OCI-LY7 (cell line): Measurements from ENCODE around the gene NF1.

Source experiments
- CTCF ChIP-seq: fragments of 200-600 bp; sonication (generic); conservative IDR thresholded peaks from 2 replicates; pipeline ENCODE4 v1.5.1; 2014; ENCODE audit warnings: mild to moderate bottlenecking, antibody characterized with exemption, low read length, moderate library complexity, mixed read lengths
- EZH2phosphoT487 ChIP-seq: fragments of 200-600 bp; sonication (generic); IDR thresholded peaks from 2 replicates; pipeline ENCODE4 v1.6.1; 2018; ENCODE audit warnings: low read depth, borderline replicate concordance, mild to moderate bottlenecking, mixed run types, antibody characterized with exemption, low read length, moderate library complexity, mixed read lengths

- TF ChIP-seq CTCF: no peak
- no peak for TF ChIP-seq EZH2phosphoT487
These were observed 60.5 kb downstream of the NF1 start for GRCh38 chr17:31155208-31155810.
